NCI-H524 treated with DMSO at 0.1 percent for 48 hours (cell line): ENCODE measurements around the gene PTPN4.
"Not testable (repeated sequence)": the region's sequence is repeated elsewhere in the genome, so short reads cannot be mapped to it uniquely, and the experiment has no call there.

Experiments
- DNase-seq: peaks from one replicate; lab custom pipeline; 2025; lab: John Stamatoyannopoulos, UW

Gene PTPN4

DNA sequence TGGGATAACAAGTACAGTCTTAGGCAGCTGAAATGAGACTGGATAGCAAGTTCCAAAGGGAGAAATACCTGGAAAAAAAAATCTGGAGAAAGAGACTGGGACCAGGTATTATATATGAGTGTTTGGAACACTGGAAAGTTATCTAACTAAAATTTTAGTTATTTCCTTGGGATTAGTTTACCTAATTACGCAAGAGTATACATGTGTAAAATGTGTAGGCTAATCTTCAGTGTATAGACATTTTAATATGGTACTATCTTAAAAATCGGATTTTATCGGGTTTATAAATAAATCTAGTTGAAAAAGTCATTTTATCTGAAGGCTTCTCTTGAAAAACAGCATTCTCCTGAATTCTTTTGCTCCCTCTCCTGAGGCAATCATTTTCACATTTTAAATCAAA lies 257.1 kb downstream of the PTPN4 start:
- no peak for DNase-seq

DNA sequence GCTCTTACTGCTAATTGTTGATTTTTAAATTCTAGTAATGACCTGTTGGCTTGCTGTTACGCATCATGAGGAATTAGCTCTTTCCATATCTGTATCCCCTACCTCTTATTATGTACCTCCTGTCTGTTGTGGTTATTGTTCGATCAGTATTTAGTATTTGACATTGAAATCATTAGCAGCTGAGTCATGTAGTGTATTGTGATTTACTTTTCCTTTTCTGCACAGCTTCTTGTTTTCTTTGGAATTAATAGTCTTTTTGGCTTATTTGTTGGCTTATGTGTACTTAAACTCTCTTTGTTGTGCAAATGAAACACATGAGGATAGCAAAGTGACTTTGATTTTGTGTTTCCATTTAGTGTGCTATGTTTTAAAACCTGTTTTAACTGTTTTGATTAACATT lies 257.5 kb downstream of the PTPN4 start:
- no peak for DNase-seq

DNA sequence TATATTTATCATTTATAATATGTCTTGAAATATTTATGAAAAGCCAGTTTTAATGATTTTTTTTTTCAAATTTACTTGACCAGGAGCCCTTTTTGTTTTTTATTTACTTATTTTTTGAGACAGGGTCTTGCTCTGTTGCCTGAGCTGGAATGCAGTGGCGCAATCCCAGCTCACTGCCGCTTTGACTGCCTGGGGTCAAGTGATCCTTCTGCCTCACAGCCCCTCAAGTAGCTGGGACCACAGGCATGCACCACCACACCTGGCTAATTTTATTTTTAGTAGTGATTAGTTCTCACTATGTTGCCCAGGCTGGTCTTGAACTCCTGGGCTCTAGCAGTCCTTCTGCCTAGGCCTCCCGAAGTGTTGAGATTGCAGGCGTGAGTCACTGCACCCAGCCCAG lies 258.8 kb downstream of the PTPN4 start:
- no peak for DNase-seq

DNA sequence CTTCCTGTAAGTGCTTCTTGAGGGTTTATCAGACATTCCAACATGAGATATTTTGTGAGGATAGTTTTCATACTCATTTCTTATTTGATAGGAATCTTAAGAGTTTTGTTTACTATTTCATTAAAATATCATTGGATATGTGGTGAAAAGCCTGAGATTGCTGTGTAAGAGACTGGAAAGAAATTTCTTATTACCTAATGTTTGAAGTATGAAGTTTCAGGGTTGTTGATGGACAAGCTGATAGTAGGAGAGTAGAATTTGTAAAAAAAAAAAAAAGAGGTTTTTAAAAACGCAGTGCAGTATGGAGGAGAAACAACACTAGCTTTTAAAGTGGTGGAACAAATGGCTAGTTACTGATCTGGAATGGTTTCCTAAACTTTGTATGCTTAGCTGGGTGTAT lies 260.8 kb downstream of the PTPN4 start:
- no peak for DNase-seq

DNA sequence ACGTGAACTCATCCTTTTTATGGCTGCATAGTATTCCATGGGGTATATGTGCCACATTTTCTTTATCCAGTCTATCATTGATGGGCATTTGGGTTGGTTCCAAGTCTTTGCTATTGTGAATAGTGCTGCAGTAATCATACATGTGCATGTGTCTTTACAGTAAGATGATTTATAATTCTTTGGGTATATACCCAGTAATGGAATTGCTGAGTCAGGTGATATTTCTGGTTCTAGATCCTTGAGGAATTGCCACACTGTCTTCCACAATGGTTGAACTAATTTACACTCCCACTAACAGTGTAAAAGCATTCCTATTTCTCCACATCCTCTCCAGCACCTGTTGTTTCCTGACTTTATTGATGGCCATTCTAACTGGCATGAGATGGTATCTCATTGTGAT lies 262.8 kb downstream of the PTPN4 start:
- DNase-seq, result not testable (repeated sequence)

DNA sequence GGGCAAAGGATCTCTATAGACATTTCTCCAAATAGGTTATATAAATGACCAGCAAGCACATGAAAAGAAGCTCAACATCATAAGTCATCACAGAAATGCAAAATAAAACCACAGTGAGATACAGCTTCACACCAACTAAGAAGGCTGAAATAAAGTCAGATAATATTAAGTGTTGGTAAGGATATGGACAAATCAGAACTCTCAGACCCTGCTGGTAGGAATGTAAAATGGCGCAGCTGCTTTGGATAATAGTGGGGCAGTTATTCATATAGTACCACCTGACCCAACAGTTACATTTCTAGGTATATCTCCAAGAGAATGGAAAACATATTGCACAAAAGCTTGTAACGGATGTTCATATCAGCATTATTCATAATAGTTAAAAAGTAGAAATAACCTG lies 267.2 kb downstream of the PTPN4 start:
- no peak for DNase-seq

DNA sequence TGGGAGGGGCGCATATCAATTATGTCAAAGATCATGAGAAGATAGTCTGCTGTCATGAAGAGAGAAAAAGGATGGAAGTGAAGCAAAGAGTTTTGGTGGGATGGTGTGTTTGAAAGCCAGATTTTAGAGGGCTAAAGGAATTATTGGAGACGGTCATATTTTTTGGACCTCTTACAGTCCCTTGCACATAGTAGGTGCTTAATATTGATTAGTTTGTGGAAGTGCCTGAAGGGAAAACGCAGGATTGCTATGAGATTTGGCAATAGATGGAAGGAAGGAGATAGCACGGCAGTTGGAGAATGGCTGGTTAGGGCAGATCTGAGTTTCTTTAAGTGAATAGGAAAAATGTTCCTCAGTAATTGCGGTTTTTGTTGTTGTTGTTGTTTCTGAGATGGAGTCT lies 269.1 kb downstream of the PTPN4 start:
- DNase-seq, result no peak

DNA sequence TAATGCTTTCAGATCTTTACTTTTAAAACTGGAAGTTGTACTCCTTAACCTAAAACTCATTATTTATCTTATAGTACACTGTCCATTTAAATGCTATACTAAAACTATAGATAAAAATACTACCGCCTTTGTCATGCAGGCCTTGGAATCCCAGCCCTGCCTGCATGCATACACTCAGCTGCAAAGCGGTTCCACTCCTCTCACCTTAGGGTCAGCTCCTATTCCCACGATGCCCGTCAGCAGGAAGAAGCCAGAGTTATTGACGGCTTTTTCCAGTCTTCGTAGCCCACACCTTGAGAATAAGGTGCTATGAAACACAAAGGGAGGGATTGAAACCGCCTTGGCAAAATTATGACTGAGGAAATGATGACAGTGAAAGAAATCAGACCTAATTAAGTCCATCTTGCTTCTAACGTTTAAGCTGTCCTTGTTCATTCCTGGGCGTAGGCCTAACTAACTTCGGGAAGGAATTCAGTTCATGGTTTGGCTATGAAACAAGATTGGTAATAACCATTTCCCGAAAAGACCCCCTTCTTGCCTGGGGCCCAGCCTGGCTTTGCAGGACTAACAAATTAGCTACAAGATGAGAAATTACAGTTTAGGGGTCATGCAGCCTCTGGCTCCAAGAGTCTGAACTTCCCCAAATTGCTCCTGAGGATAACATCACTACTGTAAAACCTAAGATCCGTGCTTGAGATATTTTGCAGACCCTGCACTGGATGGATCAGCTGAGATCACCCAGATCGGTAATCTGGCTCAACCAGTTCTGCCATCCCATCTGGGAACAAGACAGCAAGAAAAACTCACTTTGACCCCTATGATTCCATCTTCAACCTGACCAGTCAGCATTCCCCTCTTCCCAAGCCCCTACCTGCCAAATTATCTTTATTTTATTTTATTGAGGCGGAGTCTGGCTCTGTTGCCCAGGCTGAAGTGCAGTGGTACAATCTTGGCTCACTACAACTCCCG lies 270.2 kb downstream of the PTPN4 start:
- DNase-seq, result no peak

DNA sequence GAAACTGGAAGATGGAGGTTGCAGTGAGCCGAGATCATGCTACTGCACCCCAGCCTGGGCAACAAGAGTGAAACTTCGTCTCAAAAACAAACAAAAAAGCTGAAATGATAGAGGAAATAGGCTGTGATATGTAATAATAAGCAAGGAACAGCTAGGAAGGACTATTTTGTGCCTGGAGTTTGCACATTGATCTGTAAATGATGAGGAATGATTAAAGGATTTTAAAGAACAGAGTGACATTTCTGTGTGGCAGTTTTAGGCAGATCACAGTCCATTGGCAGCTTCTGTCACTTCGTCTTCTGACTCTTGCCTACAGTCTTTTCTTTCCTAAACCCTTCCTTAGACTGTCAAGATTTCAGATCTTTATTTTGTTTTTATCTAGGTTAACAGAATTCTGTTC lies 272.6 kb downstream of the PTPN4 start:
- no peak for DNase-seq
